Measurements from ENCODE around the gene HERC4.

Gene HERC4

GRCh38 chr10:68111584-68111983 is 36.5 kb upstream of the HERC4 start:
- no peaks in the 10 kb centered on the region; the same call in 1 of the 2 replicates for H3K4me1 ChIP-seq
- no peaks in the 10 kb centered on the region for H3K9me3 ChIP-seq
- H3K27me3 ChIP-seq: no peaks in the 10 kb centered on the region
- H3K4me3 ChIP-seq (ENCODE audit: low read depth, low read length): no peak overlapping the region
- no peaks in the 10 kb centered on the region for H3K36me3 ChIP-seq
- TF ChIP-seq, protein P1, sequence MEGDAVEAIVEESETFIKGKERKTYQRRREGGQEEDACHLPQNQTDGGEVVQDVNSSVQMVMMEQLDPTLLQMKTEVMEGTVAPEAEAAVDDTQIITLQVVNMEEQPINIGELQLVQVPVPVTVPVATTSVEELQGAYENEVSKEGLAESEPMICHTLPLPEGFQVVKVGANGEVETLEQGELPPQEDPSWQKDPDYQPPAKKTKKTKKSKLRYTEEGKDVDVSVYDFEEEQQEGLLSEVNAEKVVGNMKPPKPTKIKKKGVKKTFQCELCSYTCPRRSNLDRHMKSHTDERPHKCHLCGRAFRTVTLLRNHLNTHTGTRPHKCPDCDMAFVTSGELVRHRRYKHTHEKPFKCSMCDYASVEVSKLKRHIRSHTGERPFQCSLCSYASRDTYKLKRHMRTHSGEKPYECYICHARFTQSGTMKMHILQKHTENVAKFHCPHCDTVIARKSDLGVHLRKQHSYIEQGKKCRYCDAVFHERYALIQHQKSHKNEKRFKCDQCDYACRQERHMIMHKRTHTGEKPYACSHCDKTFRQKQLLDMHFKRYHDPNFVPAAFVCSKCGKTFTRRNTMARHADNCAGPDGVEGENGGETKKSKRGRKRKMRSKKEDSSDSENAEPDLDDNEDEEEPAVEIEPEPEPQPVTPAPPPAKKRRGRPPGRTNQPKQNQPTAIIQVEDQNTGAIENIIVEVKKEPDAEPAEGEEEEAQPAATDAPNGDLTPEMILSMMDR (IDR thresholded peaks at IDR 0.05; ENCODE audit: low read depth, low read length): no peak
- no peak for DNase-seq

DNA sequence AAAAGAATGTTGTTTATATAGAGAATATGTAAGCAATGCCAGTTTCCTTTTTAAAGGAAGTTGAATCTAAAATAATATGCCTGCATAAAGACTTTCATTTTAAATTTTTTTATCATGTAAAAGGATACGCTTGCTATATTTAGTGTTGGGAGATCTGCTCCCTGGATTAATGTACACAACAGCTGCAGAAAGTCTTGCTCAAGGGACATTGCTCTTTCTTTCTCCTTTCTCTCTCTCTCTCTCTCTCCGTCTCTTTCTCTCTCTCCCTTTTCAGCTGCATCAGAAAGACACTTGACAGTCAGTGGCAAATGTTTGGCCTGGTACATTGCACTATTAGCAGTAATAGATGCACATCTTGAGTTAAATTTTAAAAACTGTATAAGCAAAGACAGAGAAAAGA is 34.9 kb upstream of the HERC4 start:
- TF ChIP-seq, protein P1 (IDR thresholded peaks at IDR 0.05; ENCODE audit: low read depth, low read length): no peak
- Histone ChIP-seq H3K36me3 (no peaks in the 10 kb centered on the region), H3K4me1 (peaks cover 6% of the 10 kb centered on the region; the same call in 1 of the 2 replicates), H3K27me3 (no peaks in the 10 kb centered on the region), H3K9me3 (no peaks in the 10 kb centered on the region), H3K4me3 (ENCODE audit: low read depth, low read length) (no peak overlapping the region)
- no peak for DNase-seq

DNA sequence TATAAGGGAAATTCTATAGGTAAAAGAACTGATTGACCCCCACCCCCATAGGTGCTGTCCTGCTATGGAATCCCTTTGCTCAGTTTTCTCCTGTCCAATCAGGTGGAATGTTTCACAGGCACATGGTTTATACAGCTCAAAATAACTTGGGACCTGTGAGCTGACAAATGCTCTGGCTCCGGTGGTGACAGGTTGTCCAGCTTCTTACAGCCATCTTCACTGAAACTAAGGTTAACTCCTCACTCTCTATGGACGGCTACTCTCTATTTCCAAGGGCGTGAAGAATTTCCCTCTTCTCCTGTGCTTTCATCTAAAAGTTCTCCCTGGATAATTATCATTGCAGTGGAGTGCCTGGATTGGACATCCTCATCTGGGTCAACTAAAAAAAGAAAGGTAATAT is 34.2 kb upstream of the HERC4 start, which contains the start of gene MYPN:
Gene MYPN, plus strand, starts transcription at position 158 of the 400 bp plus-strand sequence. CDS start 11,951 bp downstream, outside the sequence.
- H3K4me1 ChIP-seq: peaks cover 6% of the 10 kb centered on the region; the same call in 1 of the 2 replicates
- H3K36me3 ChIP-seq: no peaks in the 10 kb centered on the region
- no peak for DNase-seq
- H3K27me3 ChIP-seq: no peaks in the 10 kb centered on the region
- no peaks in the 10 kb centered on the region for H3K9me3 ChIP-seq
- TF ChIP-seq, protein P1 (IDR thresholded peaks at IDR 0.05; ENCODE audit: low read depth, low read length): no peak
- no peak within 1 kb of the TSS for H3K4me3 ChIP-seq (ENCODE audit: low read depth, low read length)

- Histone ChIP-seq H3K9me3 (no peaks in the 10 kb centered on the region), H3K27me3 (no peaks in the 10 kb centered on the region), H3K4me3 (ENCODE audit: low read depth, low read length) (no peak overlapping the region), H3K36me3 (no peaks in the 10 kb centered on the region), H3K4me1 (peaks cover 6% of the 10 kb centered on the region; the same call in 1 of the 2 replicates)
- DNase-seq: no peak
- TF ChIP-seq, protein P1 (IDR thresholded peaks at IDR 0.05; ENCODE audit: low read depth, low read length): no peak
Observed at GRCh38 chr10:68108653-68109052, 33.6 kb upstream of the HERC4 start.

DNA sequence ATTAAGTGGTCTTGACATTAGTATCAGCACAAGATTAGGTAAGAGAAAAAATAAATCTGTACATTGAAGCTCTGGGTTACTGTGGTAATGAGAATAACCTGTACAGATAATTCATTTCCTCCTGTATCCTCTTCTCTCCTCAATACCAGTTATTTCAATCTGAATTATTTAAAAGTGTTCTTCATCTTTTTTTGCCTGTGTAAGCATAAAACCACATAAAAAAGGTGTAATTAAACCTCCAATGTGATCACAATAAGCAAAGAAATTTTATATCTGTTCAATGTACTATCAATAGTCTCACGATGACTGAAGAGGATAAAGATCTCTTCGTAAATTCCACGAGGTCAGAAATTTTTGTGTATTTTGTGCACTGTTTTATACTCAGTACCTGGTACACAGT is 33.0 kb upstream of the HERC4 start:
- Histone ChIP-seq H3K4me3 (ENCODE audit: low read depth, low read length) (no peak overlapping the region), H3K36me3 (no peaks in the 10 kb centered on the region), H3K4me1 (peaks cover 6% of the 10 kb centered on the region; the same call in 1 of the 2 replicates), H3K27me3 (no peaks in the 10 kb centered on the region), H3K9me3 (no peaks in the 10 kb centered on the region)
- no peak for DNase-seq
- TF ChIP-seq, protein P1 (IDR thresholded peaks at IDR 0.05; ENCODE audit: low read depth, low read length): no peak

DNA sequence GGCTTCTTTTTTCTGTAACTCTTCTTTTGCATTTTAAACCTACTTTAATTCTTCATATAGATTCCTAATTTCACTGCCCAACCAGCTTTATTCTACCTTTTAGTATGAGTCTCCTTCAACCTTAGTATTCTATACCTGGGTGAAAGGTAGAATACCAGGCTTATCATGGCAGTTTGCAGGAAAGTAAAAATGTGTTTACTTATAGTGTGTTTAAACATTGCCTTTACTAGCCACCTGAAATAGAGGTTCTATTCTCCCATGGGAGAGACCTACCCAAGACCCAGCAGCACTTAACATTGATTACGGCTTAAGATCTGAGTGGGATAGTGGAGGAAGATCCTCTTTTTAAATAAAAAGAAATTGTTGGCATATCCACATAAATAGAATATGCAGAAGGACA is 32.6 kb upstream of the HERC4 start:
- Histone ChIP-seq H3K4me1 (peaks cover 6% of the 10 kb centered on the region; the same call in 1 of the 2 replicates), H3K36me3 (no peaks in the 10 kb centered on the region), H3K27me3 (no peaks in the 10 kb centered on the region), H3K4me3 (ENCODE audit: low read depth, low read length) (no peak overlapping the region), H3K9me3 (no peaks in the 10 kb centered on the region)
- TF ChIP-seq, protein P1 (IDR thresholded peaks at IDR 0.05; ENCODE audit: low read depth, low read length): no peak
- no peak for DNase-seq

Measured in BE2C (cell line).